DMS153 treated with DMSO at 0.1 percent for 48 hours (cell line): Measurements from ENCODE around the gene RMND5A.

ENCODE experiments used
- DNase-seq: peaks from one replicate; lab custom pipeline; 2025; ENCODE audit not compliant: unreplicated experiment; lab: John Stamatoyannopoulos, UW

The RMND5A gene

DNA sequence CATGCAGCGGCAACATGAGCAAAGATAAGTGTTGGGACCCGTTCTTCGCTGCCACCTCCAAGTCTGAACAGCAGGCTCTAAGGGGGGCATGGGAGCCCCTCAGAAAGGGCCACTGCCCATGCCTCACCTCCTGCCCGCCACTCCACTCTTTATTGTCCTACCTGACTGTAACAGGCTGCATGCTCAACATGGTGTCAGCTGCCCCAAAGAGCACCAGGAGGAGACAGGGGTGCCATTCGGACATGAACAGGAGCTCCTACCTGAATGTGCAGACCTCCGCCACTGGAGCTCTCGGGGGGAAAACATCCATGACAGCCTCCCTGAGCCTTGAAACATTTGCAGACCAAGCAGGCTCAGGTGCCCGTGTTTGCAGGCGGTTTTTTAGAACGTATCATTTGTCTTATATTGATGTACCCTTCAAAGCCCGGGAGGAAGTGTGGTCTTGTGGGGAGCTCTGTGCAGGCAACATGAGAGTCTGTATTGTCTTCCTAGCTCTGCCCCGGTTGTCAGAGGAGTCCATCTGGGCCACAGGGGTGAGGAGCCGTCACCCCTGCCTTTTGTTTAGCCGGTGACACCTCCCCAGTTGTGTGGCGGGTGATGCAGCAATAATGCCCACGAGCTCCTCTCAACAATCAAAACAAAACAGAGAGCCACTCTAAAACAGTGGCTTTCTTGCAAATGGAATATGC, 105.7 kb downstream of the RMND5A start:
- DNase-seq, result no peak

GRCh38 chr2:86826951-86827350, 106.9 kb downstream of the RMND5A start:
- no peak for DNase-seq
